Right lobe of liver (tissue), 4 donors: ENCODE measurements around the gene OR6N2.

ENCODE experiments used
- POLR2A ChIP-seq: fragments of 450-650 bp; IDR thresholded peaks from one replicate; pipeline ENCODE4 v1.6.1; 2017; ENCODE audit warnings: antibody characterized with exemption, mild to moderate bottlenecking
- TF ChIP-seq, protein P1 (sequence below), 4 donors: fragments of 200-600 bp in 3 of 4; fragments of 450-650 bp in 1 of 4; IDR thresholded peaks; one replicate each; pipeline versions ENCODE4 v1.5.1 to v1.8.0; 2016 to 2022; ENCODE audit warnings: antibody characterized with exemption in 4 of 4, mild to moderate bottlenecking in 2 of 4
- donor health status: DM: no; HTN: no; CAD: no.
- donor health status: DM: no; HTN: no; CAD: no.
- donor health status: DM: no; HTN: yes; CAD: no.

DNA sequence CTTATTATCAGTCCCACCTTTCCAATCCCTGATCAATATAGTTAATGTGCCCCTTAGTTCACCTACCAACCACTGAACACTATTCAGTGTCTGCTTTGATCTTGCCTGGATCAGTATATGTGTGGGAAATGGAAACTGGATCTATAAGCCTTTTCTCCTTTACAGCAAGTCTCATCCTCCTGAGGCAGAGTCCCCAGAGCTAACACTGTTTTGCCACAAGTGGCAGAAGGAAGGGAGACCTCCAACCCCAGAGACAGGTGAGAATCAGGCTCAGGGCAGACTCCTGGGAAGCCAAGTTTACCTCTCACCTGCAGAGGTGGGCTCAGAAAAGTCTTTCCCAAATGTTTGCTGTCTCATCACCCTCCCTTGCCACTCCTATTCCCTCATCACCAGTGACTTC, at the start of gene OR6N2:
- TF ChIP-seq, protein P1, sequence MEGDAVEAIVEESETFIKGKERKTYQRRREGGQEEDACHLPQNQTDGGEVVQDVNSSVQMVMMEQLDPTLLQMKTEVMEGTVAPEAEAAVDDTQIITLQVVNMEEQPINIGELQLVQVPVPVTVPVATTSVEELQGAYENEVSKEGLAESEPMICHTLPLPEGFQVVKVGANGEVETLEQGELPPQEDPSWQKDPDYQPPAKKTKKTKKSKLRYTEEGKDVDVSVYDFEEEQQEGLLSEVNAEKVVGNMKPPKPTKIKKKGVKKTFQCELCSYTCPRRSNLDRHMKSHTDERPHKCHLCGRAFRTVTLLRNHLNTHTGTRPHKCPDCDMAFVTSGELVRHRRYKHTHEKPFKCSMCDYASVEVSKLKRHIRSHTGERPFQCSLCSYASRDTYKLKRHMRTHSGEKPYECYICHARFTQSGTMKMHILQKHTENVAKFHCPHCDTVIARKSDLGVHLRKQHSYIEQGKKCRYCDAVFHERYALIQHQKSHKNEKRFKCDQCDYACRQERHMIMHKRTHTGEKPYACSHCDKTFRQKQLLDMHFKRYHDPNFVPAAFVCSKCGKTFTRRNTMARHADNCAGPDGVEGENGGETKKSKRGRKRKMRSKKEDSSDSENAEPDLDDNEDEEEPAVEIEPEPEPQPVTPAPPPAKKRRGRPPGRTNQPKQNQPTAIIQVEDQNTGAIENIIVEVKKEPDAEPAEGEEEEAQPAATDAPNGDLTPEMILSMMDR (IDR thresholded peaks at IDR 0.05): no peak
- TF ChIP-seq POLR2A: no peak
